ENCODE data around the gene TSG101.

DNA sequence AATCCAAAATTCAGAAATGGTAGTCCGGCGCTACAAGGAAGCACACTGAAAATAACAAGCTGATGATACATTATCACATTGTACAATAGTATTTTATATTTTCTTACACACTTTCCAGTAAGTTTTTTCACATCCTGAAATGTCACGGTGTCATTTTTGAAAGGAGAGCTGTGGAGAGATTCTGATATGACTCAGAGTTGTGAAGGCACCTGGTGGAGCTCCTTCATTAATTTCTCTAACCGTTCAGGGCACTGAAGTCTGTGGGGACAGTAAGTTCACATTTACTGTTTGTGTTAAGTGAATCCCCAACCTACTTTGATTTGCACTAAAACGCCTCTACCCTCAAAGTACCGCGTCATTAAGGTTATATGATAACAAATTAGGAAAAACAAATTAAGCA lies 57.8 kb downstream of the TSG101 start:
- TF ChIP-seq POLR2A (IDR thresholded peaks at IDR 0.05; ENCODE audit: low read length) (no peak), GATA1 (IDR thresholded peaks at IDR 0.05; ENCODE audit: low read depth, low read length) (no peak)

All from erythroblast (primary cell).